WTC11 (cell line): Measurements from ENCODE around the gene NDUFS7.

ENCODE experiments used
- E2F1 ChIP-seq: sonication (generic); formaldehyde crosslinking; IDR thresholded peaks from 2 replicates; pipeline ENCODE4 v1.8.0; 2022; ENCODE audit warnings: mild to moderate bottlenecking, missing genetic modification reagents
- ETV6 ChIP-seq: sonication (generic); formaldehyde crosslinking; IDR thresholded peaks from 2 replicates; pipeline ENCODE4 v1.8.1; 2022; ENCODE audit warnings: mild to moderate bottlenecking, missing genetic modification reagents
- GABPB1 ChIP-seq: sonication (generic); formaldehyde crosslinking; IDR thresholded peaks from 2 replicates; pipeline ENCODE4 v1.8.1; 2023; ENCODE audit warnings: mild to moderate bottlenecking, missing genetic modification reagents
- NR2C2 ChIP-seq: sonication (generic); formaldehyde crosslinking; IDR thresholded peaks from 2 replicates; pipeline ENCODE4 v1.8.0; 2022; ENCODE audit warnings: mild to moderate bottlenecking, missing genetic modification reagents
- USF2 ChIP-seq: sonication (generic); formaldehyde crosslinking; IDR thresholded peaks from 2 replicates; pipeline ENCODE4 v1.8.1; 2023; ENCODE audit warnings: mild to moderate bottlenecking, missing genetic modification reagents, moderate library complexity
- ZBTB21 ChIP-seq: sonication (generic); formaldehyde crosslinking; IDR thresholded peaks from 2 replicates; pipeline ENCODE4 v1.8.1; 2023; ENCODE audit warnings: mild to moderate bottlenecking, missing genetic modification reagents, borderline replicate concordance
- ZNF671 ChIP-seq: fragments of 250-450 bp; sonication (Bioruptor Pico); IDR thresholded peaks from 2 replicates; pipeline ENCODE4 v1.8.0; 2021; ENCODE audit warnings: mild to moderate bottlenecking
- TF ChIP-seq, protein P1 (sequence below): fragments of 200-600 bp; IDR thresholded peaks from 2 replicates; pipeline ENCODE4 v1.8.0; 2022; ENCODE audit warnings: antibody characterized with exemption
- TF ChIP-seq, protein P2 (sequence below): sonication (generic); formaldehyde crosslinking; IDR thresholded peaks from 2 replicates; pipeline ENCODE4 v1.8.1; 2022; ENCODE audit warnings: low read depth, mild to moderate bottlenecking, moderate library complexity, missing genetic modification reagents, borderline replicate concordance

GRCh38 chr19:1360818-1361461 lies 22.8 kb upstream of the NDUFS7 start:
- TF ChIP-seq ZNF671 (CRISPR knock-in tag) = no peak
- TF ChIP-seq, protein P1, sequence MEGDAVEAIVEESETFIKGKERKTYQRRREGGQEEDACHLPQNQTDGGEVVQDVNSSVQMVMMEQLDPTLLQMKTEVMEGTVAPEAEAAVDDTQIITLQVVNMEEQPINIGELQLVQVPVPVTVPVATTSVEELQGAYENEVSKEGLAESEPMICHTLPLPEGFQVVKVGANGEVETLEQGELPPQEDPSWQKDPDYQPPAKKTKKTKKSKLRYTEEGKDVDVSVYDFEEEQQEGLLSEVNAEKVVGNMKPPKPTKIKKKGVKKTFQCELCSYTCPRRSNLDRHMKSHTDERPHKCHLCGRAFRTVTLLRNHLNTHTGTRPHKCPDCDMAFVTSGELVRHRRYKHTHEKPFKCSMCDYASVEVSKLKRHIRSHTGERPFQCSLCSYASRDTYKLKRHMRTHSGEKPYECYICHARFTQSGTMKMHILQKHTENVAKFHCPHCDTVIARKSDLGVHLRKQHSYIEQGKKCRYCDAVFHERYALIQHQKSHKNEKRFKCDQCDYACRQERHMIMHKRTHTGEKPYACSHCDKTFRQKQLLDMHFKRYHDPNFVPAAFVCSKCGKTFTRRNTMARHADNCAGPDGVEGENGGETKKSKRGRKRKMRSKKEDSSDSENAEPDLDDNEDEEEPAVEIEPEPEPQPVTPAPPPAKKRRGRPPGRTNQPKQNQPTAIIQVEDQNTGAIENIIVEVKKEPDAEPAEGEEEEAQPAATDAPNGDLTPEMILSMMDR = no peak
- no peak for TF ChIP-seq NR2C2 (CRISPR knock-in tag)
- TF ChIP-seq, protein P2, sequence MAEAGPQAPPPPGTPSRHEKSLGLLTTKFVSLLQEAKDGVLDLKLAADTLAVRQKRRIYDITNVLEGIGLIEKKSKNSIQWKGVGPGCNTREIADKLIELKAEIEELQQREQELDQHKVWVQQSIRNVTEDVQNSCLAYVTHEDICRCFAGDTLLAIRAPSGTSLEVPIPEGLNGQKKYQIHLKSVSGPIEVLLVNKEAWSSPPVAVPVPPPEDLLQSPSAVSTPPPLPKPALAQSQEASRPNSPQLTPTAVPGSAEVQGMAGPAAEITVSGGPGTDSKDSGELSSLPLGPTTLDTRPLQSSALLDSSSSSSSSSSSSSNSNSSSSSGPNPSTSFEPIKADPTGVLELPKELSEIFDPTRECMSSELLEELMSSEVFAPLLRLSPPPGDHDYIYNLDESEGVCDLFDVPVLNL = no peak
- no peak for TF ChIP-seq ETV6 (CRISPR knock-in tag)
- TF ChIP-seq E2F1 (CRISPR knock-in tag) = no peak
- no peak for TF ChIP-seq USF2 (CRISPR knock-in tag)
- TF ChIP-seq ZBTB21 (CRISPR knock-in tag) = no peak
- TF ChIP-seq GABPB1 (CRISPR knock-in tag) = no peak
